AG09309 (cell line): Measurements from ENCODE around the gene SND1.

ENCODE experiments used
- DNase-seq: peaks from one replicate; pipeline ENCODE4 v3.0.0-alpha.2; 2010; ENCODE audit warnings: low read depth
- H3K4me3 ChIP-seq: 2 replicates; pipeline ENCODE4 v1.5.1; 2011; ENCODE audit warnings: mild to moderate bottlenecking, low read depth, low read length, moderate library complexity; ENCODE audit not compliant: control insufficient read depth
- CTCF ChIP-seq: IDR thresholded peaks from 2 replicates; pipeline ENCODE4 v1.5.1; 2011; ENCODE audit warnings: mild to moderate bottlenecking, low read depth, low read length, inconsistent platforms; ENCODE audit not compliant: insufficient read depth, control insufficient read depth; ENCODE audit errors: missing control alignments

The SND1 gene

GRCh38 chr7:127764681-127765080 is 112.7 kb downstream of the SND1 start:
- H3K4me3 ChIP-seq, result no peak overlapping the region
- no peak for DNase-seq
- no peak for TF ChIP-seq CTCF

- TF ChIP-seq CTCF, result no peak
- no peak overlapping the region for H3K4me3 ChIP-seq
Measured at GRCh38 chr7:127765150-127765549, 113.2 kb downstream of the SND1 start.

DNA sequence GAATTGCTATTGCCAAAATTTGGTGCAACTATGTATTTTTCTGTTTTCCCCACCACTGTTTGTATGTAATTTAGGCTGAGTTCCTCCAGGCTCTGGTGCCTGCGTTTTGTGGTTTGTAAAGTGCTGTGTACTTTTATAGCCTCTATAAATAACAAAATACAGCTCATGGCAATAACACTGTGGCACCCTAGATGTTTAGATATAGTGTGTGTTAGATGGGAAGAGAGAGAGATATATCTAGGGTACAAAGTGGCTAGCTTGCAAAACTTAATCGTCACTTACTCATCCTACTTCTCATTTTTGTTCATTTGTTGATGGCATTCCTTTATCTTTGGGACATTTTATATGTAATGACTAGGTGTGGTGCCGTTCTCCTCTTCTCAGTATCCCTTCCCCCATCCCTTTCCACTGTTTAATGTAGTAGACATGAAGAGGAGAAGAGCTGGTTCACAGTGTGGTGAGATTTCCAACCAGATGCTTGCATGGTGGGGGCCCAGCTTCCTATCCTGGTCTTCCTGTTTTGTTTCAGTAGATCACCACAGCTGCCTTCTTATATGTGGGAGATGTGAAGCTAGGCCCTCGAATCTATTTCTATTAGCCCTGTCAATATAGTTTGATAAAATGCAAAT is 115.0 kb downstream of the SND1 start:
- DNase-seq, result no peak
- H3K4me3 ChIP-seq, result no peak overlapping the region
- no peak for TF ChIP-seq CTCF

More at GRCh38 chr7:127765150-127765549, 113.2 kb downstream of the SND1 start:
- no peak for DNase-seq

GRCh38 chr7:127768241-127768640 is 116.2 kb downstream of the SND1 start:
- no peak for TF ChIP-seq CTCF

DNA sequence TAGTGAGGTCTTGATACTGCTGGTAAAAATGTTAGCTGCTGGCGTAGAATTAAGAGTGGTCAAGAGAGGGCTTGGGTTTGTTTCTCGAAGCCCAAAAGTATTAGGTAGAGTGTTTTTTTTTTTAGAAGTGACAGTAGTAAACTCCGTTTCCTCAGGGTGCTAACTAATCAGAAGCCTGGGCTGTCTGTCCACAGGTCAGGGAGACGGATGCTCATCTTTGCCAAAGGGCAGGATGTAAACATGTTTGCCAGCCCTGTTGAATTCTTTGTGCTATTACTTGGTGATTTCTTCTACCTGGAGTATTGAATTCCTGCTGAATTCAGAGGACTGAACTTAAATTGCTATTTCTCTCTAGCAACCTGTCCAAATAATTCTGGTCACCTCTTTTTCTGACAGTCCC is 117.1 kb downstream of the SND1 start:
- no peak for DNase-seq
- TF ChIP-seq CTCF, result no peak
- H3K4me3 ChIP-seq, result no peak overlapping the region

More at GRCh38 chr7:127768241-127768640, 116.2 kb downstream of the SND1 start:
- no peak overlapping the region for H3K4me3 ChIP-seq
- no peak for DNase-seq

DNA sequence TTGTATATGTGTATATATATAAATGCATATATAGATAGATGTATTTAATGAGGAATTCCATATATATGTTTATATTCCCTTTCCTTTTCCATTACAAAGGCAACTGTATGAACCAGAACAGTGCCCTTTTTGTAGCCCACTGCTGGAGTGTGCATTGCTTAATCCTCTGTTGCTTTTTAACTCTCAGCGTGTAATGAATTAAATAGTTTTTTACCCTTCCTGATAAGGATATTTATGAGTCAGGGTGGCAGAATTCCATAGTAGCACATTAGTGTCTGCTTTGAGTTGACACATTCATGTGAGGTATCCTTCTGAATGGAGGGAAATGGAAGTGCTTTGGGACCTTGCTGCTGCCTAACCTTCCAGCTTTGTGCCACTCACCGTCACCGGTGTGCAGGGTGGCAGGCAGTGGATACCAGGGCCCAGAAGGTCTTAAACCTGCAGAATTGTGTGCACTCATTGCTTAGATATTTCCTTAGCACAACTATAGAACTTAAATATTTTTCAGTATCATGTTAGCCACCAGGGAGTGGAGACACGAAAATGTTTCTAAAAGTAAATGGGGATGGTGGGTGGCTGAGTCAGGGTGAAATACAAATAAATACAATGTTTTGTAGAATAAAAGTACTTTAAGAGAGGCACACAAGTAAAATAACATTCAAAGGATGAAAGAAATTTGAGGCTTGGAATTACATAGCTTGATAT is 117.9 kb downstream of the SND1 start:
- DNase-seq, result no peak
- no peak overlapping the region for H3K4me3 ChIP-seq
- TF ChIP-seq CTCF, result no peak
